GM12865 (cell line): ENCODE results near the gene NUDT2.

Experiments
- DNase-seq: peaks from one replicate; pipeline ENCODE4 v3.0.0; 2010; ENCODE audit warnings: low read depth
- H3K4me3 ChIP-seq: 2 replicates; pipeline ENCODE4 v1.5.1; 2011; ENCODE audit warnings: mild to moderate bottlenecking, low read depth, low read length, control low read depth
- CTCF ChIP-seq: IDR thresholded peaks from 2 replicates; pipeline ENCODE4 v1.5.1; 2011; ENCODE audit warnings: low read length, control low read depth, low read depth, inconsistent platforms; ENCODE audit not compliant: insufficient read depth; ENCODE audit errors: missing control alignments

Gene NUDT2

GRCh38 chr9:34380511-34381315 is 51.3 kb downstream of the NUDT2 start:
- peak overlapping the region; percentile 14 for H3K4me3 ChIP-seq
- TF ChIP-seq CTCF, result no peak
- peak; percentile 82 for DNase-seq

GRCh38 chr9:34381323-34381722 is 52.0 kb downstream of the NUDT2 start:
- TF ChIP-seq CTCF, result no peak
- no peak for DNase-seq
- H3K4me3 ChIP-seq, result no peak overlapping the region

- no peak for DNase-seq
- no peak for TF ChIP-seq CTCF
These were observed 52.7 kb downstream of the NUDT2 start for GRCh38 chr9:34382054-34382453.

GRCh38 chr9:34382879-34383278 is 53.5 kb downstream of the NUDT2 start:
- no peak for TF ChIP-seq CTCF
- no peak overlapping the region for H3K4me3 ChIP-seq

More at GRCh38 chr9:34382054-34382453, 52.7 kb downstream of the NUDT2 start:
- no peak overlapping the region for H3K4me3 ChIP-seq

GRCh38 chr9:34383904-34384303 is 54.5 kb downstream of the NUDT2 start:
- TF ChIP-seq CTCF, result no peak

More at GRCh38 chr9:34382879-34383278, 53.5 kb downstream of the NUDT2 start:
- no peak for DNase-seq

GRCh38 chr9:34384368-34385165 is 55.2 kb downstream of the NUDT2 start:
- no peak for TF ChIP-seq CTCF
- DNase-seq, result no peak
- H3K4me3 ChIP-seq, result no peak overlapping the region

More at GRCh38 chr9:34383904-34384303, 54.5 kb downstream of the NUDT2 start:
- DNase-seq, result no peak
- no peak overlapping the region for H3K4me3 ChIP-seq
